HepG2 (cell line): Measurements from ENCODE around the gene NRBP1. TPM values are rescaled to one million over a fixed set of nuclear protein-coding genes. Genes with fewer than 3 reads are reported as not detected.

Experiments
- BCL6 ChIP-seq: IDR thresholded peaks from 2 replicates; pipeline ENCODE4 v1.6.1; 2016; ENCODE audit warnings: missing genetic modification reagents, missing compliant biosample characterization
- CTCF ChIP-seq: sonication (generic); formaldehyde crosslinking; IDR thresholded peaks from 2 replicates; pipeline ENCODE4 v1.5.0; 2020; ENCODE audit warnings: mild to moderate bottlenecking, missing genetic modification reagents, moderate library complexity
- FOXP4 ChIP-seq: sonication (generic); formaldehyde crosslinking; IDR thresholded peaks from 2 replicates; pipeline ENCODE4 v1.4.0; 2020; ENCODE audit warnings: missing genetic modification reagents
- IRF2 ChIP-seq: IDR thresholded peaks from 2 replicates; pipeline ENCODE4 v1.6.1; 2018; ENCODE audit warnings: missing genetic modification reagents, missing compliant biosample characterization
- JUND ChIP-seq: sonication (generic); formaldehyde crosslinking; IDR thresholded peaks from 2 replicates; pipeline ENCODE4 v1.8.0; 2022; ENCODE audit warnings: mild to moderate bottlenecking, missing genetic modification reagents
- MEF2D ChIP-seq: sonication (generic); formaldehyde crosslinking; IDR thresholded peaks from 2 replicates; pipeline ENCODE4 v1.5.1; 2020; ENCODE audit warnings: mild to moderate bottlenecking, missing genetic modification reagents
- RARA ChIP-seq: IDR thresholded peaks from 2 replicates; pipeline ENCODE4 v1.6.1; 2016; ENCODE audit warnings: missing genetic modification reagents, missing compliant biosample characterization
- SAFB2 ChIP-seq: sonication (generic); formaldehyde crosslinking; IDR thresholded peaks from 2 replicates; pipeline ENCODE4 v1.5.1; 2020; ENCODE audit warnings: missing genetic modification reagents, low read depth, mild to moderate bottlenecking, borderline replicate concordance
- SMC3 ChIP-seq: IDR thresholded peaks from 2 replicates; pipeline ENCODE4 v1.6.1; 2011; ENCODE audit warnings: low read length, improper control_type of control experiment
- ZBTB1 ChIP-seq: sonication (generic); formaldehyde crosslinking; IDR thresholded peaks from 2 replicates; pipeline ENCODE4 v1.4.0; 2020; ENCODE audit warnings: missing genetic modification reagents, borderline replicate concordance
- ZBTB4 ChIP-seq: sonication (generic); formaldehyde crosslinking; IDR thresholded peaks from 2 replicates; pipeline ENCODE4 v1.4.0; 2020; ENCODE audit warnings: missing genetic modification reagents, mild to moderate bottlenecking, borderline replicate concordance
- ZNF276 ChIP-seq: sonication (generic); formaldehyde crosslinking; IDR thresholded peaks from 2 replicates; pipeline ENCODE4 v1.4.0; 2020; ENCODE audit warnings: mild to moderate bottlenecking, low read depth, missing genetic modification reagents
- ZNF281 ChIP-seq: sonication (generic); formaldehyde crosslinking; IDR thresholded peaks from 2 replicates; pipeline ENCODE4 v1.4.0; 2020; ENCODE audit warnings: missing genetic modification reagents, borderline replicate concordance
- ZNF343 ChIP-seq: sonication (generic); formaldehyde crosslinking; IDR thresholded peaks from 2 replicates; pipeline ENCODE4 v1.4.0; 2020; ENCODE audit warnings: mild to moderate bottlenecking, missing genetic modification reagents
- polyA plus RNA-seq, 8 experiments: library from polyadenylated mRNA; depleted of rRNA in 3 of 8; stranded (reverse) in 7 of 8; unstranded in 1 of 8; fragments of >200 nt; fragmentation: Illumina TruSeq in 4 of 8; extraction: Trizol in 4 of 8; gene quantifications; 2 replicates each; pipeline versions ENCODE4 v1.2.1 to v1.2.3, GENCODE V29; 2011 to 2016; ENCODE audit warnings: low read depth in 4 of 8, missing spikeins in 1 of 8, mixed read lengths in 1 of 8; ENCODE audit not compliant: insufficient read depth in 1 of 8
- total RNA-seq, 5 experiments: library from RNA; depleted of rRNA; stranded (reverse); fragments of >200 nt; fragmentation: Illumina TruSeq; extraction: Trizol; gene quantifications; 2 replicates each; pipeline ENCODE4 v1.2.3, GENCODE V29; 2016; ENCODE audit warnings: low read depth in 1 of 5

NRBP1 gene
- total and polyA plus RNA-seq, 2 of the 13 experiments (the other 11 are each of a cell fraction or from before 2014, with no cell fraction given), result 165 to 240 TPM

GRCh38 chr2:27489498-27490397 lies 61.3 kb downstream of the NRBP1 start, which contains the start of gene IFT172 (continued):
- TF ChIP-seq FOXP4 (CRISPR knock-in tag) (peak; percentile 18; the same call in 1 of the 2 replicates), ZBTB4 (CRISPR knock-in tag) (peak; percentile 84; the same call in 1 of the 2 replicates), BCL6 (peak; percentile 82), RARA (no peak), ZNF276 (CRISPR knock-in tag) (no peak), CTCF (no peak), JUND (CRISPR knock-in tag) (peak; percentile 25; the same call in 1 of the 2 replicates), SAFB2 (CRISPR knock-in tag) (no peak; the same call in 1 of the 2 replicates), IRF2 (CRISPR knock-in tag) (peak; percentile 88), MEF2D (peak; percentile 74; the same call in 1 of the 2 replicates), ZNF343 (CRISPR knock-in tag) (0 out of 2 replicates have a peak, but pooled peaks have one; percentile 34), ZNF281 (CRISPR knock-in tag) (no peak), ZBTB1 (no peak), SMC3 (no peak; the same call in 1 of the 2 replicates)
